SK-N-MC (cell line): ENCODE results near the gene U2AF2.
A peak's percentile ranks its signal among the peaks of the same experiment; 100 is the strongest.

Source experiments
- DNase-seq: peaks from one replicate; pipeline ENCODE4 v3.0.0-alpha.2; 2011; ENCODE audit warnings: low read depth, low spot score
- H3K27ac ChIP-seq: fragments of 200-600 bp; sonication (generic); 2 replicates; pipeline ENCODE4 v1.5.1; 2016; ENCODE audit warnings: mixed run types
- H3K36me3 ChIP-seq: fragments of 200-600 bp; sonication (generic); 2 replicates; pipeline ENCODE4 v1.6.1; 2017; ENCODE audit warnings: antibody characterized with exemption, low read length, mixed read lengths; ENCODE audit not compliant: insufficient read depth
- H3K4me3 ChIP-seq: fragments of 200-600 bp; sonication (generic); 2 replicates; pipeline ENCODE4 v1.5.1; 2016
- H3K9ac ChIP-seq: fragments of 200-600 bp; sonication (generic); 2 replicates; pipeline ENCODE4 v1.8.0; 2017; ENCODE audit warnings: mixed run types, mixed read lengths; ENCODE audit not compliant: insufficient read length
- H3K9me3 ChIP-seq: fragments of 200-600 bp; sonication (generic); 2 replicates; pipeline ENCODE4 v1.6.1; 2017; ENCODE audit warnings: low read depth, mild to moderate bottlenecking, antibody characterized with exemption, low read length, moderate library complexity, mixed read lengths
- EZH2 ChIP-seq: fragments of 200-600 bp; sonication (generic); IDR thresholded peaks from one replicate; pipeline ENCODE4 v1.6.1; 2017; ENCODE audit warnings: antibody characterized with exemption
- FOXP2 ChIP-seq: optimal IDR thresholded peaks from 2 replicates; pipeline ENCODE3; 2011; ENCODE audit warnings: mild to moderate bottlenecking, moderate library complexity; ENCODE audit not compliant: insufficient read depth; ENCODE audit errors: extremely low read length, control extremely low read depth
- POLR2AphosphoS5 ChIP-seq: IDR thresholded peaks from 2 replicates; pipeline ENCODE4 v1.6.1; 2012; ENCODE audit warnings: mild to moderate bottlenecking, low read depth, low read length, borderline replicate concordance

Gene U2AF2

DNA sequence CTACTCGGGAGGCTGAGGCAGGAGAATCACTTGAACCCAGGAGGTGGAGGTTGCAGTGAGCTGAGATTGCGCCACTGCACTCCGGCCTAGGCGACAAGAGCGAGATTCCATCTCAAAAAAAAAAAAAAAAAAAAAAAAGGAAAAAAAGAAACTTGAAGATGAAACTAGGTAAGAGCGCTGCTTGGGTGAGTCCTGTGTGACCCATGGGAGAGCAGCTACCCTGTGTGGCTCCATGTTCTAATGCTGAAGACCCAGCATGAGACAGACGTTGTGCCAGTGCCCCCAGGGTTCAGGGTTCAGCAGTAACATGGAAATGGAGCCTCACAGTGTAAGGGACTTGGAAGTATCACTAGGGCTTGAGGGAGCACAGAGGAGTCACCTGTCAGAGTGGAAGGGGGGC lies 36.4 kb upstream of the U2AF2 start:
- no peak overlapping the region for H3K9ac ChIP-seq
- TF ChIP-seq FOXP2 (no peak), EZH2 (no peak), POLR2AphosphoS5 (no peak)
- H3K27ac ChIP-seq: no peak overlapping the region; the same call in 1 of the 2 replicates
- DNase-seq: no peak
- H3K9me3 ChIP-seq: no peaks in the 10 kb centered on the region
- peaks cover 5% of the 10 kb centered on the region; the same call in 1 of the 2 replicates for H3K36me3 ChIP-seq
- no peak overlapping the region for H3K4me3 ChIP-seq

DNA sequence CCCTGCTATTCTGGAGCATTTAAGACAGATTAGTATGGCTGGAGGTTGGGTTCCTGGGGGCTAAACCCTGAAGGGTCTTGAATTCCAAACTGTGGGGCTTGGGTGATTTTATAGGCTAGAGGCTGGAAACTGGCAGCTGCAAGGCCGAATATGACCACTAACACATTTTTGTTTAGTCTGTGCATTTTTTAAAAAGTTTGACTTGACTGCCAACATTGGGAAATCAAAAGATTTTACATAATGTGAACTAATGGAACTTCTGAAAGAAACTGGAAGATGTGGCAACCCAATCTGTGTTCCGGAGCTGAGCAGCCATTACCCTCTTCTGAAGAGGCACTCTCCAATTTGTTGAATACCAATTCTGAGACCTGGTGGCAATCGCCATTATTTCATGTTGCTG lies 35.5 kb upstream of the U2AF2 start:
- Histone ChIP-seq H3K27ac (peak overlapping the region; percentile 71), H3K9ac (no peak overlapping the region), H3K36me3 (peaks cover 5% of the 10 kb centered on the region; the same call in 1 of the 2 replicates), H3K4me3 (no peak overlapping the region), H3K9me3 (no peaks in the 10 kb centered on the region)
- no peak for TF ChIP-seq POLR2AphosphoS5
- no peak for TF ChIP-seq EZH2
- no peak for TF ChIP-seq FOXP2
- DNase-seq: no peak

DNA sequence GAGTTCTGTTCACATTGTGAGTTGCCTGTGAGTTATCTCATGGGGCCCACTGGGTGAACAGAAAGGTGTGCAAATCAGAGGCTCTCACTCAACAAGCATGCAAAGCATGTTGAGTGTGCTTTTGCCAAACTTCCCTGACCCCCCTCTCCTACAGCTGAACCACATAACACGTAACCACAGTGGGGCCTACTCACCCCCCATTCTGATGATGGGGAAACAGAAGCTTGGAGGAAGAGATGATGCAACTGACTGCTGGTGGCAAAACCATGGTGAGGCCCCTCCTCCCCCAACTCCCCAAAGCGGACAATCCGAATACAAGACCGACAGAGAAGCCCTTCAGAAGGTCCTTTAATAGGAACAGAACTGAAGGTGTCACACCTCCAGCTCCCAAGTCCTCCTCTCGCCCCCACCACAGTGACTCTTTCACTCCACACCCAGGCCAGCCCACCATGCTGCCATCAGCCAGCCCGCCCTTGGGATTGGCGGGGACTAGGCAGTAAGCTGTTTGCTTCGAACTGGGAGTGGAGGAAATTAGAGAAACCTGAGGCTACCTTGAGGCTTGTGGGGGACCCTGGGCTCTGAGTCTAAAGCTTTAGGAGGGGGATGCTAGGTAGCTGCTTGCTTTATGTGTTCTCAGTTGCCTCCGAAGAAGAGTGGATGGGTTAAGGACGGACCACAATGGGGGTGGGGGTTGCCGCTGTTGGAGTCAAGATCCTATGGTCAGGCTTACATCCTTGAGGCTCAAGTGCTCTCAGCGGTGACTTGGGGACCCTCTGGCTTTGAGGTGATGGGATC lies 34.2 kb upstream of the U2AF2 start:
- TF ChIP-seq FOXP2 (no peak), EZH2 (no peak), POLR2AphosphoS5 (no peak; the same call in 1 of the 2 replicates)
- DNase-seq: no peak
- H3K9me3 ChIP-seq: no peaks in the 10 kb centered on the region
- H3K4me3 ChIP-seq: no peak overlapping the region
- no peak overlapping the region for H3K9ac ChIP-seq
- H3K36me3 ChIP-seq: peaks cover 5% of the 10 kb centered on the region; the same call in 1 of the 2 replicates
- H3K27ac ChIP-seq: peak overlapping the region; percentile 64

DNA sequence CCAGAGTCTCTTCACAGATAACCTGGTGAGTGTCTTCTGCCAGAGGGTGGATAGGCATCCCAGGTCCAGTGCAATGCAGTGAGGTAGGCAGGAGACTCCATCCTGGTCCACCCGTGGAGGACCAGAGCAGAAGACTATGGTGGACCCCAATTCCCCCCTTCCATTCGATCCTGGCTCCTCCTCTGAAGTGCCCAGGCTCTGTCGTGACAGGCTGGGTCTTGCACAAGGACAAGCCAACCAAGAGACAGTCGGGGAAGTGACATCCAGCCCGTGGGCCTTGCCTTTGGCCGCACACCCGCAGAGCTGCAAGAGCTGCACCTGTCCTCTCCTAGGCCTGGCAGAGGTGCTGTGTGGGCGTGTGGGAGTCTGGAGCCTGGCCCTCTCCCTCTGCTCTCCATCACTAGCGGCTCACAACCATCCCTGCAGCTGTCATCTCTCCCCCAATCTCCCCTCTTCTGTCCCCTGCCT lies 33.6 kb upstream of the U2AF2 start:
- H3K36me3 ChIP-seq: peaks cover 5% of the 10 kb centered on the region; the same call in 1 of the 2 replicates
- no peak overlapping the region for H3K27ac ChIP-seq
- TF ChIP-seq POLR2AphosphoS5 (no peak; the same call in 1 of the 2 replicates), EZH2 (no peak), FOXP2 (no peak)
- no peak for DNase-seq
- H3K9ac ChIP-seq: no peak overlapping the region
- H3K9me3 ChIP-seq: no peaks in the 10 kb centered on the region
- no peak overlapping the region for H3K4me3 ChIP-seq

DNA sequence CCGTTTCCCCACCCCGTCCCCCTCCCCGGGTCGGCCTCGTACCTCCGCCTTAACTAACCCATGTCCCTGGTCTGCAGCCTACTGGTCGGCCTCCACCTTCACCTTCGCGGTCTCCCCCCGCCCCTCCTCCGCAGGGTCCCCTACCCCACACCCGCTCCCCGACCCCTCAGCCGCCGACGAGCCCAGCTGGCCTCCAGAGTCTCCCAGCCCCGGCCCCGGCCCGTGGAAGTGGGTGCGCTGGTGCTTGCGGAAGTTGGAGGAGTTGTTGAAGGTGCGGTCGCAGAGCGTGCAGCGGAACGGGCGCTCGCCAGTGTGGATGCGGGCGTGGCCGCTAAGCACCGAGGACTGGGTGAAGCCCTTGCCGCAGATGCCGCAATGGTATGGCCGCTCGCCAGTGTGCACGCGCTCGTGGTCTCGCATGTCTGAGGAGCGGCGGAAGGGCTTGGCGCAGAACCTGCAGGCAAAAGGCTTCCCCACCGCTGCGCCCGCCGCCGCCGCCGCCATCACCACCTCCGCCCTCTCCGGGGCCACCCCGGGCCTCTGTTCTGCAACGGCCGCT lies 33.1 kb upstream of the U2AF2 start:
- DNase-seq: no peak
- H3K9me3 ChIP-seq: no peaks in the 10 kb centered on the region
- TF ChIP-seq POLR2AphosphoS5 (no peak), EZH2 (no peak), FOXP2 (no peak)

DNA sequence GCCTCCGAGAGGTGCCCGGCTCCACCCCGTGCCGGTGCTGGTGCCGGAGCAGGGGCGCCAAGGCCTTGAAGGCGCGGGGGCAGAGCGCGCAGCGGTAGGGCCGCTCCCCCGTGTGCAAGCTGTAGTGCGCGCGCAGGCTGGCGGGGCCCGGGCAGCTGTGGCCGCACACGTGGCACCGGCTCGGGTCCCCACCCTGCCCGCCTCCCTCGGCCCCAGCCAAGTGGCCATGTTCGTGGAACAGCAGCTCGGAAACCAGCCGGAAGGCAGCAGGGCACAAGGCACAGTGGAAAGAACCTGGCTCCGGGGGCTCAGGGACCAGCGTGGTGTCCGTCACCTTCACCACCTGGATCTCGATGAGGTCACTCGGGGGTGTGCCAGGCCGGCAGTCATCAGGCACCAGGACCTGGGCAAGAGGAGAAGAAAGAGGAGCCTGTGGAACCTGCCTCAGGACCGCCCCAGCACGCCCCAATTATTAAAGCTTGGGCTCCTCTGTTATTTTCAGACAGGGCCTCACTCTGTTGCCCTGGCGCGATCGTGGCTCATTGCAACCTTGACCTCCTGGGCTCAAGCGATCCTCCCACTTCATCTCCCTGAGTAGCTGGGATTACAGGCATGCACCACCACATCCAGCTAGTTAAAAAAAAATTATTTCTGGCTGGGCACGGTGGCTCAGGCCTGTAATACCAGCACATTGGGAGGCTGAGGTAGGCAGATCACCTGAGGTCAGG lies 32.4 kb upstream of the U2AF2 start:
- Histone ChIP-seq H3K9ac (no peak overlapping the region), H3K4me3 (no peak overlapping the region), H3K36me3 (no peaks in the 10 kb centered on the region), H3K27ac (no peak overlapping the region), H3K9me3 (no peaks in the 10 kb centered on the region)
- TF ChIP-seq EZH2 (no peak), POLR2AphosphoS5 (no peak), FOXP2 (no peak)
- no peak for DNase-seq

More for the DNA sequence above, 33.1 kb upstream of the U2AF2 start:
- Histone ChIP-seq H3K9ac (no peak overlapping the region), H3K4me3 (no peak overlapping the region), H3K27ac (no peak overlapping the region), H3K36me3 (peaks cover under 1% of the 10 kb centered on the region; the same call in 1 of the 2 replicates)

DNA sequence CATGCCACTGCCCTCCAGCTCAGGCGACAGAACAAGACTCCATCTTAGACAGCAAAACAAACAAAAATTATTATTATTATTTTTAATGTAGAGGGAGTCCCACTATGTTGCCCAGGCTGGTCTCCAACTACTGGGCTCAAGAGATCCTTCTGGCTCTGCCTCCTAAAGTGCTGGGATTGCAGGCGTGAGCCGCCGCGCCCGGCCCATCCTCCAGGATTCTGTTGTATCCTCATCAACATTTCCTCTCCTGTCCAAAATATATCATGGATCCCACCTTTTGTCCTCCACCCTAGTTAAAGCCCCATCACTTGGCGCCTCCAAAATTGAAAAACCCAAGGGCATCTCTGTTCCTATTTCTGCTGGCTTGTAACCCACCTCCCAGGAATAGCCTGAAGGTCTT lies 31.7 kb upstream of the U2AF2 start:
- no peak overlapping the region for H3K27ac ChIP-seq
- no peak for DNase-seq
- TF ChIP-seq EZH2: no peak
- no peak for TF ChIP-seq POLR2AphosphoS5
- no peak for TF ChIP-seq FOXP2

DNA sequence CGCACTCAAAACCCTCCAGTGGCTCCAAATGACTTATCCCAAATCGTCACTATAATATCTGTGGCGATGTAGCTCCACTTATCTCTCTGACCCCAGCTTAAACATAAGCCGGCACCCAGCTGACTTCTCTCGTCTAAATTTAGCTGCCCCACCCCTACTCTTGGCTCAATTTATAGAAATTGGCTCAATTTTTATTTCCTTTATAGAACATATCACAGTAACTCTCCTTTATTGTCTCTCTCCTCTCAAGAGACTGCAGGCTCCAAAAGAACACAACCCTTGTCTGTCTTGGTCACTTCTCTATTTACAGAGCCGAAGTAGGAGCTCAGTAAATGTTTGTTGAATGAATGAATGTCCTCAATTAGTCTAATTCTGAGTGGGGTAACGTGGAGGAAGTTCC lies 31.3 kb upstream of the U2AF2 start:
- Histone ChIP-seq H3K9me3 (no peaks in the 10 kb centered on the region), H3K27ac (no peak overlapping the region), H3K4me3 (peak overlapping the region; percentile 24; the same call in 1 of the 2 replicates), H3K9ac (no peak overlapping the region), H3K36me3 (no peaks in the 10 kb centered on the region)
- no peak for TF ChIP-seq EZH2
- TF ChIP-seq FOXP2: no peak
- TF ChIP-seq POLR2AphosphoS5: no peak
- DNase-seq: no peak

More for the DNA sequence above, 31.7 kb upstream of the U2AF2 start:
- Histone ChIP-seq H3K4me3 (no peak overlapping the region), H3K9ac (no peak overlapping the region), H3K9me3 (no peaks in the 10 kb centered on the region), H3K36me3 (no peaks in the 10 kb centered on the region)
